Measurements from ENCODE around the gene MTUS2.

DNA sequence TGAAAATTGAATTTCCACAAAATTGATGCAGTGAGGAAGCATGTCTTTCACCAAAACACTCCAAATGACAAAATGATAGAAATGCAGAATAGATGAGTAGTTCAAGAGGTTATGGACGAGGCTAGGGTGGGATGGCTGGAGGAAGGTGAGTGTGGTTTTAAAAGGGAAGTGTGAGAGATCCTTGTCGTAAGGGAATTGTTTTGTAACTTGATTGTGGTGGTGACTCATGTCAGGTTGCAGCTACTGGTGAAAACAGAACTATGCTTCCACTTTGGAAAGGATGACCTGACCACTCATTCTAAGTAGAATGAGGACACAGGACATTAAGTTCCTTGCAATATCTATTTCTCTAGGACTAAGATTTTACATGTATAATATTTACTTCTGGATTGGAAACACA is 345.7 kb downstream of the MTUS2 start:
- TF ChIP-seq POLR2A (IDR thresholded peaks at IDR 0.05; ENCODE audit: low read length) (no peak), GATA1 (IDR thresholded peaks at IDR 0.05; ENCODE audit: low read depth, low read length) (no peak)

All from erythroblast (primary cell).